Measurements from ENCODE around the gene WIF1. TPM values are rescaled to one million over a fixed set of nuclear protein-coding genes. Genes with fewer than 3 reads are reported as not detected.

The WIF1 gene
- total and polyA plus RNA-seq, 10 of the 15 experiments (the other 5 are each of a cell fraction or from before 2014, with no cell fraction given) = 0.04 to 0.05 (median 0.05) TPM; not detected in 7

DNA sequence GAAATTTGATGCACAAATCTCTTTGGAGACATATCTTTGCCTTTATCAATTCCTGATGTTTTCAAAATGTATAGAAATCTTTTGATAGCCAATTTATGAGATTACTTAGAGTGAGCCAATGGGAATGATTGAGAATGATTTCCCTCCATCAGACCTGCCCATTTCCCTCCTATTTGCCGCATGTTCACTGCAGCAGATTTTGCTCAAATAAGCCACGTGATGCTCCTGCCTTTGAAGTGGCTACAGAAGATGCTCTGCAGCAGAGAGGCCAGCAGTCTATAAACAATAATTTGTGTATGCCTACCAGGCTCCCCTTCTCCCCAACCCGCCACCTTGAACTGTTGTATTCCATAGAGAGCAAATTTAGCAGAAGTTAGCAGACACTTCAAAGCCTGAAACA is 21.9 kb downstream of the WIF1 start (continued):
- no peak for TF ChIP-seq CEBPZ (IDR thresholded peaks at IDR 0.05; ENCODE audit: low read depth, low read length)
- TF ChIP-seq, protein P1, sequence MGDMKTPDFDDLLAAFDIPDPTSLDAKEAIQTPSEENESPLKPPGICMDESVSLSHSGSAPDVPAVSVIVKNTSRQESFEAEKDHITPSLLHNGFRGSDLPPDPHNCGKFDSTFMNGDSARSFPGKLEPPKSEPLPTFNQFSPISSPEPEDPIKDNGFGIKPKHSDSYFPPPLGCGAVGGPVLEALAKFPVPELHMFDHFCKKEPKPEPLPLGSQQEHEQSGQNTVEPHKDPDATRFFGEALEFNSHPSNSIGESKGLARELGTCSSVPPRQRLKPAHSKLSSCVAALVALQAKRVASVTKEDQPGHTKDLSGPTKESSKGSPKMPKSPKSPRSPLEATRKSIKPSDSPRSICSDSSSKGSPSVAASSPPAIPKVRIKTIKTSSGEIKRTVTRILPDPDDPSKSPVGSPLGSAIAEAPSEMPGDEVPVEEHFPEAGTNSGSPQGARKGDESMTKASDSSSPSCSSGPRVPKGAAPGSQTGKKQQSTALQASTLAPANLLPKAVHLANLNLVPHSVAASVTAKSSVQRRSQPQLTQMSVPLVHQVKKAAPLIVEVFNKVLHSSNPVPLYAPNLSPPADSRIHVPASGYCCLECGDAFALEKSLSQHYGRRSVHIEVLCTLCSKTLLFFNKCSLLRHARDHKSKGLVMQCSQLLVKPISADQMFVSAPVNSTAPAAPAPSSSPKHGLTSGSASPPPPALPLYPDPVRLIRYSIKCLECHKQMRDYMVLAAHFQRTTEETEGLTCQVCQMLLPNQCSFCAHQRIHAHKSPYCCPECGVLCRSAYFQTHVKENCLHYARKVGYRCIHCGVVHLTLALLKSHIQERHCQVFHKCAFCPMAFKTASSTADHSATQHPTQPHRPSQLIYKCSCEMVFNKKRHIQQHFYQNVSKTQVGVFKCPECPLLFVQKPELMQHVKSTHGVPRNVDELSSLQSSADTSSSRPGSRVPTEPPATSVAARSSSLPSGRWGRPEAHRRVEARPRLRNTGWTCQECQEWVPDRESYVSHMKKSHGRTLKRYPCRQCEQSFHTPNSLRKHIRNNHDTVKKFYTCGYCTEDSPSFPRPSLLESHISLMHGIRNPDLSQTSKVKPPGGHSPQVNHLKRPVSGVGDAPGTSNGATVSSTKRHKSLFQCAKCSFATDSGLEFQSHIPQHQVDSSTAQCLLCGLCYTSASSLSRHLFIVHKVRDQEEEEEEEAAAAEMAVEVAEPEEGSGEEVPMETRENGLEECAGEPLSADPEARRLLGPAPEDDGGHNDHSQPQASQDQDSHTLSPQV (IDR thresholded peaks at IDR 0.05) = no peak

GRCh38 chr12:65098364-65098763 is 22.7 kb downstream of the WIF1 start:
- POLR2A ChIA-PET = no interaction called here
- in situ Hi-C loops (cut with MboI) = no loop called here
- ATAC-seq (no peak), DNase-seq (ENCODE audit: low read depth, low spot score) (no peak), FAIRE-seq (peak; percentile 18)
- 15% methylated on average over 3 of the region's 3 CpGs for WGBS (ENCODE audit: insufficient coverage, insufficient replicate concordance, low lambda C conversion rate, missing lambda C conversion rate)
- H3K4me2 ChIP-seq (ENCODE audit: control insufficient read depth, insufficient read depth) = no peak overlapping the region
- CTCF ChIA-PET = interaction anchor here (1.1 to 2.1 kb wide), 2 partner anchors 208 to 302 kb away, joined by 4 to 13 read pairs; no protein-coding TSS in a partner anchor
- H3K36me3 ChIP-seq (ENCODE audit: control insufficient read depth in 2 of 2, insufficient read depth in 2 of 2, low read length in 1 of 2) = no peaks in the 10 kb centered on the region
- H3K9ac ChIP-seq (ENCODE audit: control insufficient read depth, insufficient read depth, low read length) = no peak overlapping the region
- H3K27ac ChIP-seq (ENCODE audit: control insufficient read depth, insufficient read depth) = no peak overlapping the region
- TF ChIP-seq ATF7 (IDR thresholded peaks at IDR 0.05; ENCODE audit: low read depth) (no peak), YBX1 (IDR thresholded peaks at IDR 0.05) (no peak)
- H3K9me3 ChIP-seq (replicated peaks; ENCODE audit: control insufficient read depth, insufficient read depth, low read length) = no peaks in the 10 kb centered on the region
- intact Hi-C loops (cut with micrococcal nuclease; ENCODE audit: unreplicated experiment) = no loop called here
- RAD21 ChIA-PET (ENCODE audit: unreplicated experiment) = no interaction called here
- H3K27me3 ChIP-seq (replicated peaks in 1 of 2; ENCODE audit: control insufficient read depth in 2 of 2, insufficient read depth in 2 of 2, low read length in 1 of 2) = no peaks in the 10 kb centered on the region; a peak in 1 of 4 replicates
- no peak overlapping the region for H2AFZ ChIP-seq (ENCODE audit: control insufficient read depth, low read depth, low read length)
- no TSS peak for BruUV-seq (replicated peaks)
- no peaks in the 10 kb centered on the region for H3K4me1 ChIP-seq (ENCODE audit: control insufficient read depth, insufficient read depth, low read length)
- H3K4me3 ChIP-seq = no peak overlapping the region
- H3K79me2 ChIP-seq (ENCODE audit: control insufficient read depth, insufficient read depth, low read length) = no peaks in the 10 kb centered on the region
- SMC1A ChIA-PET (ENCODE audit: uncharacterized antibody, unreplicated experiment) = interaction anchor here (1.0 to 3.1 kb wide), 2 partner anchors 207 to 301 kb away, joined by 3 to 16 read pairs; no protein-coding TSS in a partner anchor
- no peaks in the 10 kb centered on the region for H4K20me1 ChIP-seq (ENCODE audit: control insufficient read depth, insufficient read depth)
